ENCODE results near the gene SLC16A11. TPM values are rescaled to one million over a fixed set of nuclear protein-coding genes. Genes with fewer than 3 reads are reported as not detected.

SLC16A11 gene
- total and polyA plus RNA-seq, 9 of the 15 experiments (the other 6 are each of a cell fraction or from before 2014, with no cell fraction given): not detected

- 0 out of 2 replicates have a peak, but pooled peaks have one; percentile 0 for TF ChIP-seq REST (IDR thresholded peaks at IDR 0.05; ENCODE audit: borderline replicate concordance)
- TF ChIP-seq REST (CRISPR knock-in tag; IDR thresholded peaks at IDR 0.05; ENCODE audit: low read depth): no peak
- TF ChIP-seq PHF8 (IDR thresholded peaks at IDR 0.05; ENCODE audit: borderline replicate concordance, low read length): peak; percentile 45; the same call in 1 of the 2 replicates
- TF ChIP-seq FOXA3 (CRISPR knock-in tag; conservative IDR thresholded peaks at IDR 0.05 in 1 of 2, IDR thresholded peaks at IDR 0.05 in 1 of 2): no peak; a peak in 1 of 4 replicates
- TF ChIP-seq CTCFL (IDR thresholded peaks at IDR 0.05; ENCODE audit: borderline replicate concordance, insufficient read depth, low read depth, low read length, poor library complexity, severe bottlenecking): no peak
- TF ChIP-seq FOXP4 (CRISPR knock-in tag; IDR thresholded peaks at IDR 0.05; ENCODE audit: borderline replicate concordance): no peak
- TF ChIP-seq RAD21 (CRISPR knock-in tag; conservative IDR thresholded peaks at IDR 0.05 in 1 of 2, IDR thresholded peaks at IDR 0.05 in 1 of 2): no peak
- no peak for TF ChIP-seq KLF1 (tag; IDR thresholded peaks at IDR 0.05)
- TF ChIP-seq ZNF436 (CRISPR knock-in tag; IDR thresholded peaks at IDR 0.05): no peak
- TF ChIP-seq LEF1 (IDR thresholded peaks at IDR 0.05): no peak
- TF ChIP-seq EHMT2 (IDR thresholded peaks at IDR 0.05): no peak
Measured at GRCh38 chr17:7014995-7015958, 28.6 kb downstream of the SLC16A11 start (continued).
